Mammary epithelial cell (primary cell): Measurements from ENCODE around the gene CPA1.

ENCODE experiments used
- CTCF ChIP-seq, 2 donors: IDR thresholded peaks in 1 of 2; conservative IDR thresholded peaks in 1 of 2; 2 replicates each; pipeline ENCODE4 v1.5.1; 2011 to 2012; ENCODE audit warnings: inconsistent platforms in 2 of 2, low read length in 2 of 2, mild to moderate bottlenecking in 2 of 2, control low read depth in 1 of 2, low read depth in 1 of 2; ENCODE audit not compliant: insufficient read depth in 1 of 2; ENCODE audit errors: extremely low read depth in 1 of 2
- EZH2 ChIP-seq: IDR thresholded peaks from 2 replicates; pipeline ENCODE4 v1.6.1; 2012; ENCODE audit warnings: low read length, inconsistent platforms, borderline replicate concordance

GRCh38 chr7:130365511-130366441, 14.5 kb upstream of the CPA1 start:
- TF ChIP-seq CTCF (conservative IDR thresholded peaks at IDR 0.05 in 1 of 2, IDR thresholded peaks at IDR 0.05 in 1 of 2; ENCODE audit: extremely low read depth in 1 of 2, insufficient read depth in 1 of 2, low read depth in 1 of 2, low read length in 2 of 2) = no peak
- TF ChIP-seq EZH2 = no peak
